Nephron (organoid): Measurements from ENCODE around the gene FAM3B.

Experiments used
- H3K27ac Mint-ChIP-seq, 3 experiments: 2 replicates each; pipeline ENCODE4 v1.8.0; 2020; ENCODE audit warnings: mixed read lengths in 3 of 3, mild to moderate bottlenecking in 2 of 3, moderate library complexity in 1 of 3
- H3K27me3 Mint-ChIP-seq: 2 replicates; pipeline ENCODE4 v1.8.0; 2021; ENCODE audit warnings: low read depth, mild to moderate bottlenecking, moderate library complexity, mixed read lengths
- H3K36me3 Mint-ChIP-seq: 2 replicates; pipeline ENCODE4 v1.8.0; 2020; ENCODE audit warnings: low read depth, mixed read lengths
- H3K4me1 Mint-ChIP-seq: 2 replicates; pipeline ENCODE4 v1.8.0; 2020; ENCODE audit warnings: mixed read lengths
- H3K4me3 Mint-ChIP-seq, 3 experiments: 2 replicates each; pipeline ENCODE4 v1.8.0; 2020; ENCODE audit warnings: mild to moderate bottlenecking in 3 of 3, mixed read lengths in 3 of 3, moderate library complexity in 2 of 3
- H3K9me3 Mint-ChIP-seq: 2 replicates; pipeline ENCODE4 v1.8.0; 2020; ENCODE audit warnings: mixed read lengths
- TF ChIP-seq, protein P1 (sequence below), 3 experiments: fragments of 200-600 bp; sonication (generic); IDR thresholded peaks; one replicate each; pipeline ENCODE4 v1.5.0; 2021; ENCODE audit warnings: antibody characterized with exemption in 3 of 3; ENCODE audit not compliant: unreplicated experiment in 3 of 3

The FAM3B gene

DNA sequence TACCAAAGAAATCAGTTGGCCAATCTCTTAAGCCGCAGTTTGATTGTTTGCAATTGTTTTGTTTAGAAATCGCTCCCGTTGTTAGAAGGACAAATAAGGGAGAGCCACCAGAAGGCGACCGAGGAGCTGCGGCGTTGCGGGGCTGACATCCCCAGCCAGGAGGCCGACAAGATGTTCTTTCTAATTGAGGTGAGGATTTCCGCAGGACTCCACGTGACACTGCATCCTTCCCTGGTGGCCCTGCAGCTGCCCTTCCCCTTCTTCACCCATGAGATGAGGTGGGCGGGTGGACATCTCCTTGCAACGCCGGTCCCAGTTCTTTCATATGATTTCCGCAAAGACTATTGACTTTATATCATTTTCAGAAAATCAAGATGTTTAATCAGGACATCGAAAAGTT is 82.2 kb downstream of the FAM3B start:
- Mint-ChIP-seq H3K4me3 (no peak overlapping the region), H3K27ac (no peak overlapping the region), H3K27me3 (no peaks in the 10 kb centered on the region), H3K36me3 (no peaks in the 10 kb centered on the region), H3K9me3 (no peaks in the 10 kb centered on the region), H3K4me1 (no peaks in the 10 kb centered on the region)
- TF ChIP-seq, protein P1, sequence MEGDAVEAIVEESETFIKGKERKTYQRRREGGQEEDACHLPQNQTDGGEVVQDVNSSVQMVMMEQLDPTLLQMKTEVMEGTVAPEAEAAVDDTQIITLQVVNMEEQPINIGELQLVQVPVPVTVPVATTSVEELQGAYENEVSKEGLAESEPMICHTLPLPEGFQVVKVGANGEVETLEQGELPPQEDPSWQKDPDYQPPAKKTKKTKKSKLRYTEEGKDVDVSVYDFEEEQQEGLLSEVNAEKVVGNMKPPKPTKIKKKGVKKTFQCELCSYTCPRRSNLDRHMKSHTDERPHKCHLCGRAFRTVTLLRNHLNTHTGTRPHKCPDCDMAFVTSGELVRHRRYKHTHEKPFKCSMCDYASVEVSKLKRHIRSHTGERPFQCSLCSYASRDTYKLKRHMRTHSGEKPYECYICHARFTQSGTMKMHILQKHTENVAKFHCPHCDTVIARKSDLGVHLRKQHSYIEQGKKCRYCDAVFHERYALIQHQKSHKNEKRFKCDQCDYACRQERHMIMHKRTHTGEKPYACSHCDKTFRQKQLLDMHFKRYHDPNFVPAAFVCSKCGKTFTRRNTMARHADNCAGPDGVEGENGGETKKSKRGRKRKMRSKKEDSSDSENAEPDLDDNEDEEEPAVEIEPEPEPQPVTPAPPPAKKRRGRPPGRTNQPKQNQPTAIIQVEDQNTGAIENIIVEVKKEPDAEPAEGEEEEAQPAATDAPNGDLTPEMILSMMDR (IDR thresholded peaks at IDR 0.05; ENCODE audit: unreplicated experiment in 3 of 3) = no peak

DNA sequence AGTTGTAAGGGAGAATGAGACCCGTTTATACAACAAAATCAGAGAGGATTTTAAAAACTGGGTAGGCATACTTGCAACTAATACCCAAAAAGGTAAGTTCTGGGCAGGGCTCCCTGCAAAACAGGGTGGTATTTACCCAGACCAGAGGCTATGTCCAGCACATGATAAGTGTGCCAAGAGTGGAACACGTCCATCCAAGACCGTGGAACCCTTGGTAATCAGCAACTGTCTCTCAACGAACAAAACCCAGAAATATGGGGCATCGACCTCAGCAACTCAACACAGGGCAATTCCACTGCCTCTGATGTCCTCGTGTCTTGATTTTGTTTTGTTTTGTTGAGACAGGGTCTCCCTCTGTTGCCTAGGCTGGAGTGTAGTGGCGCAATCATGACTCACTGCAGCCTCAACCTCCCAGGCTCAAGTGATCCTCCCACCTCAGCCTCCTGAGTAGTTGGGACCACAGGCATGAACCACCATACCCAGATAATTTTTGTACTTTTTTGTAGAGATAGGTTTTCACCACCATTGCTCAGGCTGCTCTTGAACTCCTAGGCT is 82.7 kb downstream of the FAM3B start:
- no peaks in the 10 kb centered on the region for H3K9me3 Mint-ChIP-seq
- TF ChIP-seq, protein P1 (IDR thresholded peaks at IDR 0.05; ENCODE audit: unreplicated experiment in 3 of 3) = no peak
- no peaks in the 10 kb centered on the region for H3K36me3 Mint-ChIP-seq
- no peaks in the 10 kb centered on the region for H3K27me3 Mint-ChIP-seq
- H3K4me3 Mint-ChIP-seq = no peak overlapping the region
- no peaks in the 10 kb centered on the region for H3K4me1 Mint-ChIP-seq
- no peak overlapping the region for H3K27ac Mint-ChIP-seq

DNA sequence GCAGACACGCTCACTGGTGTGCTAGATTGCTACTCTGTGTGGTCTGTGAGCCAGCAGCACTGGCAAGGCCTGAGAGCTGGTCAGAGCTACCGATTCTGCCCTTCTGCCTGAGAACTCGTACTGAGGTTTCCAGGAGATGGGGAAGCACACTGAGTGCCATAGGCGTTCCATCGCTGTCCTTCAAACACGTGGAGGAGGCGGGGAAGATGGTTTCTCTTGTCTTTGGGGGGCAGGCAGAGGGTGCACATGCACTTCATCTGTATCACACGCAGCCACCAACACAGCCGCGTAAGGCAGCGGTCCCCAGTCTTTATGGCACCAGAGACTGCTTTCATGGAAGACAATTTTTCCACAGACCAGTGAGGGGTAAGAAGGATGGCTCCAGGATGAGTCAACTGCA is 85.6 kb downstream of the FAM3B start:
- Mint-ChIP-seq H3K4me3 (no peak overlapping the region), H3K9me3 (no peaks in the 10 kb centered on the region), H3K36me3 (no peaks in the 10 kb centered on the region), H3K27me3 (no peaks in the 10 kb centered on the region), H3K4me1 (no peaks in the 10 kb centered on the region), H3K27ac (no peak overlapping the region)
- TF ChIP-seq, protein P1 (IDR thresholded peaks at IDR 0.05; ENCODE audit: unreplicated experiment in 3 of 3) = no peak

DNA sequence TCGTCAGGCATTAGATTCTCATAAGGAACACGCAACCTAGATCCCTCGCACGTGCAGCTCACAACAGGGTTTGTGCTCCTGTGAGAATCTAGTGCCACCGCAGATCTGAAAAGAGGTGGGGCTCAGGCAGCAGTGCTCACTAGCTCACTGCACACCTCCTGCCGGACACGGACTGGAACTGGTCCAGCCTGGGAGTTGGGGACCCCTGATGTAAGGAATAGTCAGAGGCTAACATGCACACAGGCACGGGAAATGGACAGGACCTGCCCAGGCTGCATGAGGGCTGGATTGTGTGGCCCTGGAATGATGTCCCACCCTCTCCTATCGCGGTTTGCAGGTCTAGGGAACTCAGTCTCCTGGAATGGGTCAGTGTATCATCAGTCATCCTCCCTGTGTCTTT is 86.2 kb downstream of the FAM3B start:
- no peak overlapping the region for H3K4me3 Mint-ChIP-seq
- no peak overlapping the region for H3K27ac Mint-ChIP-seq
- TF ChIP-seq, protein P1 (IDR thresholded peaks at IDR 0.05; ENCODE audit: unreplicated experiment in 3 of 3) = no peak
- H3K36me3 Mint-ChIP-seq = no peaks in the 10 kb centered on the region
- no peaks in the 10 kb centered on the region for H3K27me3 Mint-ChIP-seq
- H3K9me3 Mint-ChIP-seq = no peaks in the 10 kb centered on the region
- H3K4me1 Mint-ChIP-seq = no peaks in the 10 kb centered on the region

DNA sequence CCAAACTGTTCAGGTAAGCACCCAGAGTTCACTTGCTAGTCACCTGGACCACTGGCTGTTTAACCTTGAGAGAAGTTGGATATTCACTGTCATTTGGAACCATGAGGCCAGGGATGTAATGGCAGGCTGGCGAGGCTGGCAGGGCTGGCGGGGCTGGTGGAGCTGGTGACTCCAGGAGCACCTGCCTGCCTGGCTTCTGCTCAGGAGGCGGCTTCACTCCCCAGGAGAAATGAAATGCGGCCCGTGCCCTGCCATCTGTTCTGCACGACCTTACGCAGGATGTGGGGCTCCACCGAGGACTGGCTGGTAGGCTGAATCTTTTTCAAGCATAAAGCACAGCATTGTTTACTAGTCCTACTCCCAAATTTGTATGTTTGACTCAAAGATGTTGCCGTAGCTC is 86.7 kb downstream of the FAM3B start:
- Mint-ChIP-seq H3K27me3 (peaks cover 5% of the 10 kb centered on the region), H3K4me1 (no peaks in the 10 kb centered on the region), H3K9me3 (no peaks in the 10 kb centered on the region), H3K27ac (no peak overlapping the region), H3K4me3 (no peak overlapping the region), H3K36me3 (no peaks in the 10 kb centered on the region)
- TF ChIP-seq, protein P1 (IDR thresholded peaks at IDR 0.05; ENCODE audit: unreplicated experiment in 3 of 3) = no peak

DNA sequence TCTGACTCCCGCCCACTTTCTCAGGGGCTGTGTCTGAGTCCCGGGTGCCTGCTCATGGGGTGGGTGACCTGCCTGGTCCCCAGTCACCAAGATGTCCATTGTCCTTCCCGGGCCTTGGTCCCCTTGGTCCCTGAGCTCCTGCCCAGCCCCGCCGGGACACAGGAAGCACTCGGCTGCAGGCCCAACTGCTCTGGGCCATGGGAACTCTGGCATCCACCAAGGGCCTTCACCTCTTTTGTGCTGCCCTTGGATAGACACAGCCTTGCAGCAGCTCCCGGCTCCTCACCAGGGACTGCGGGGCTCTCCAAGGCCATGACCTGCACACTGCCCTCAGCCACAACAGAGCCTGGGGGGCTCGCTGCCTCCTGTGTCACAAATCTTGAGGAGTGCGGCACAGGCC is 87.4 kb downstream of the FAM3B start:
- Mint-ChIP-seq H3K27me3 (peaks cover 9% of the 10 kb centered on the region), H3K4me1 (no peaks in the 10 kb centered on the region), H3K4me3 (no peak overlapping the region)

More for the DNA sequence above, 87.4 kb downstream of the FAM3B start:
- no peak overlapping the region for H3K27ac Mint-ChIP-seq
- no peaks in the 10 kb centered on the region for H3K9me3 Mint-ChIP-seq
- no peaks in the 10 kb centered on the region for H3K36me3 Mint-ChIP-seq
- TF ChIP-seq, protein P1 (IDR thresholded peaks at IDR 0.05; ENCODE audit: unreplicated experiment in 3 of 3) = no peak
